PFSK-1 (cell line): Measurements from ENCODE around the gene LMLN.

ENCODE experiments used
- FOXP2 ChIP-seq: optimal IDR thresholded peaks from 2 replicates; pipeline ENCODE3; 2011; ENCODE audit warnings: borderline replicate concordance, control low read depth, inconsistent platforms; ENCODE audit not compliant: insufficient read depth; ENCODE audit errors: extremely low read length, extremely low read depth
- POLR2AphosphoS5 ChIP-seq: IDR thresholded peaks from 2 replicates; pipeline ENCODE4 v1.6.1; 2012; ENCODE audit warnings: low read depth, mild to moderate bottlenecking, control low read depth, low read length, moderate library complexity
- SIN3A ChIP-seq: IDR thresholded peaks from 2 replicates; pipeline ENCODE4 v1.6.1; 2012; ENCODE audit warnings: mild to moderate bottlenecking, low read length, moderate library complexity, borderline replicate concordance; ENCODE audit not compliant: insufficient read depth
- TAF1 ChIP-seq: IDR thresholded peaks from 2 replicates; pipeline ENCODE4 v1.6.1; 2012; ENCODE audit warnings: low read length, control low read depth, borderline replicate concordance; ENCODE audit not compliant: insufficient read depth
- TF ChIP-seq, protein P1 (sequence below), 2 experiments: IDR thresholded peaks; 2 replicates each; pipeline versions ENCODE4 v1.6.1 to v1.8.0; 2011 to 2012; ENCODE audit warnings: low read depth in 2 of 2, low read length in 2 of 2, control low read depth in 1 of 2, inconsistent platforms in 1 of 2, mild to moderate bottlenecking in 1 of 2, moderate library complexity in 1 of 2; ENCODE audit not compliant: insufficient read depth in 1 of 2

DNA sequence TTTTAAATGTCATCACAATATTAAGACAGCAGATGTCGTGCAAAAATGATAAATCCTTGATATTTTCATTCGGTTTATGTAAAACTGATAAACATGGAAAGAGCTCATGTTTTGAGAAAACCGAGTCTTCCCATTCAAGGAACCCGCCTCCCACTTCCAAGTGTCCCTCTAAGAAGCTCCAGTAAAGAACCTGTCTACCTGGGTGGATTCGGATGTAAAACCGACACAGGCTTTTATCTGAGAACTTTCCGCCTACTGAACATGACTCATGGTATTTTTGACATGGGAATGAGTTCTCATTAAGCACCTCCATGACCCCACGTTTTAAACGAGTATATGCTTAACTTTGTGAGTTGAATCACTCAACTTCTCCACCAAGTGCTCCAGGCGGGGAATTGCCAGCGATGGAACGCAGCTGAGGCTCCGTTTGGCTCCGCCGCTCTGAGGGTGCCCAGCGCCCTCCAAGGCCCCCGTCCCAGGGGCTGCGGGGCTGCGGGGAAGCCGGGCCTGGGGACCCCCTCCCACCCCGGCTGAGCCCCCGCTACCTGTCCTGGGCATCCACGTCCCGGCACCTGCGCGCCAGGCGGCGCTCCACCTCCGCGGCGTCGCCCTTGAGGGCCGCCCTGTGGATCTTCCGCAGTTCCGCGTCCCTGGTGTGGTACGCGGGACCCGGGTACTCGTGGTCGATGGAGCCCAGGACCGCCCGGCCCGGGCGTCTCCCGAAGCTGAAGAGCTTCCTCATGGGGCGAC lies 119.9 kb downstream of the LMLN start:
- TF ChIP-seq POLR2AphosphoS5 = no peak
- TF ChIP-seq TAF1 = no peak
- TF ChIP-seq, protein P1, sequence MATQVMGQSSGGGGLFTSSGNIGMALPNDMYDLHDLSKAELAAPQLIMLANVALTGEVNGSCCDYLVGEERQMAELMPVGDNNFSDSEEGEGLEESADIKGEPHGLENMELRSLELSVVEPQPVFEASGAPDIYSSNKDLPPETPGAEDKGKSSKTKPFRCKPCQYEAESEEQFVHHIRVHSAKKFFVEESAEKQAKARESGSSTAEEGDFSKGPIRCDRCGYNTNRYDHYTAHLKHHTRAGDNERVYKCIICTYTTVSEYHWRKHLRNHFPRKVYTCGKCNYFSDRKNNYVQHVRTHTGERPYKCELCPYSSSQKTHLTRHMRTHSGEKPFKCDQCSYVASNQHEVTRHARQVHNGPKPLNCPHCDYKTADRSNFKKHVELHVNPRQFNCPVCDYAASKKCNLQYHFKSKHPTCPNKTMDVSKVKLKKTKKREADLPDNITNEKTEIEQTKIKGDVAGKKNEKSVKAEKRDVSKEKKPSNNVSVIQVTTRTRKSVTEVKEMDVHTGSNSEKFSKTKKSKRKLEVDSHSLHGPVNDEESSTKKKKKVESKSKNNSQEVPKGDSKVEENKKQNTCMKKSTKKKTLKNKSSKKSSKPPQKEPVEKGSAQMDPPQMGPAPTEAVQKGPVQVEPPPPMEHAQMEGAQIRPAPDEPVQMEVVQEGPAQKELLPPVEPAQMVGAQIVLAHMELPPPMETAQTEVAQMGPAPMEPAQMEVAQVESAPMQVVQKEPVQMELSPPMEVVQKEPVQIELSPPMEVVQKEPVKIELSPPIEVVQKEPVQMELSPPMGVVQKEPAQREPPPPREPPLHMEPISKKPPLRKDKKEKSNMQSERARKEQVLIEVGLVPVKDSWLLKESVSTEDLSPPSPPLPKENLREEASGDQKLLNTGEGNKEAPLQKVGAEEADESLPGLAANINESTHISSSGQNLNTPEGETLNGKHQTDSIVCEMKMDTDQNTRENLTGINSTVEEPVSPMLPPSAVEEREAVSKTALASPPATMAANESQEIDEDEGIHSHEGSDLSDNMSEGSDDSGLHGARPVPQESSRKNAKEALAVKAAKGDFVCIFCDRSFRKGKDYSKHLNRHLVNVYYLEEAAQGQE (IDR thresholded peaks at IDR 0.05; ENCODE audit: insufficient read depth in 1 of 2, low read depth in 2 of 2, low read length in 2 of 2) = no peak
- TF ChIP-seq FOXP2 = no peak
- no peak for TF ChIP-seq SIN3A
